DOHH2 (cell line): ENCODE measurements around the gene IL9R.

Experiments
- EZH2phosphoT487 ChIP-seq: fragments of 200-600 bp; sonication (generic); IDR thresholded peaks from 2 replicates; pipeline ENCODE4 v1.6.1; 2017; ENCODE audit warnings: borderline replicate concordance, mild to moderate bottlenecking, antibody characterized with exemption, low read length, moderate library complexity, mixed read lengths
- TF ChIP-seq, protein P1 (sequence below): fragments of 200-600 bp; sonication (generic); IDR thresholded peaks from one replicate; pipeline ENCODE4 v1.5.1; 2014; ENCODE audit warnings: antibody characterized with exemption, mild to moderate bottlenecking, low read depth, low read length; ENCODE audit not compliant: poor library complexity, severe bottlenecking

DNA sequence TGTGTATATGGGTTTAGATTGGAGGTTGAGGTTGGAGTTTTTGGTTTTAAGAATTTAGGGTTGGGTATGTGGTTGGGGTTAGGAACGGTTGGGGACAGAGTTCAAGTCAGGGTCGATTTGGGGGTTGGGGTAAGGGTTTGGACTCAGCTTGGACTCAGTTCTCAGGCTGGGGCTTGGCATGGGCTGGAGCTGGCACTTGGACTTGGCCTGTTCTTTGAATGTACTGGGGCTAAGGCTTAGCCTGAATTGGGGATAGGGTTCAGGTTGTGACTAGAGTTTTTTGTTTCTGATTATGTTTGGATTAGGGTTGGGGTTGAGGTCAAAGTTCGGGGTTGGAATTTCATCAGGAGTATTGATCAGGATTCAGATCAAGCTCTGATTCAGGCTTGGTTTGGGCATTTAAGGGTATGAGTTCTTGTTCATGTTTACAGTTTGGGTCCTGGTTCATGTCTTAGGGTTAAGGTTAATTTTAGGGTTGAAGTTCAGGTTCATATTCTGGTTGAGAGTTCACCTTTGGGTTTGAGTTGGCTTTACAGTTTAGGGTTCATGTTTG is 46.2 kb upstream of the IL9R start:
- TF ChIP-seq, protein P1, sequence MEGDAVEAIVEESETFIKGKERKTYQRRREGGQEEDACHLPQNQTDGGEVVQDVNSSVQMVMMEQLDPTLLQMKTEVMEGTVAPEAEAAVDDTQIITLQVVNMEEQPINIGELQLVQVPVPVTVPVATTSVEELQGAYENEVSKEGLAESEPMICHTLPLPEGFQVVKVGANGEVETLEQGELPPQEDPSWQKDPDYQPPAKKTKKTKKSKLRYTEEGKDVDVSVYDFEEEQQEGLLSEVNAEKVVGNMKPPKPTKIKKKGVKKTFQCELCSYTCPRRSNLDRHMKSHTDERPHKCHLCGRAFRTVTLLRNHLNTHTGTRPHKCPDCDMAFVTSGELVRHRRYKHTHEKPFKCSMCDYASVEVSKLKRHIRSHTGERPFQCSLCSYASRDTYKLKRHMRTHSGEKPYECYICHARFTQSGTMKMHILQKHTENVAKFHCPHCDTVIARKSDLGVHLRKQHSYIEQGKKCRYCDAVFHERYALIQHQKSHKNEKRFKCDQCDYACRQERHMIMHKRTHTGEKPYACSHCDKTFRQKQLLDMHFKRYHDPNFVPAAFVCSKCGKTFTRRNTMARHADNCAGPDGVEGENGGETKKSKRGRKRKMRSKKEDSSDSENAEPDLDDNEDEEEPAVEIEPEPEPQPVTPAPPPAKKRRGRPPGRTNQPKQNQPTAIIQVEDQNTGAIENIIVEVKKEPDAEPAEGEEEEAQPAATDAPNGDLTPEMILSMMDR = no peak
- no peak for TF ChIP-seq EZH2phosphoT487
